H9 (cell line): ENCODE measurements around the gene RNPEPL1. TPM values are rescaled to one million over a fixed set of nuclear protein-coding genes. Genes with fewer than 3 reads are reported as not detected.

Source experiments
- DNase-seq: peaks from one replicate; pipeline ENCODE4 v3.0.0-alpha.2; 2017
- H2AFZ ChIP-seq: one replicate; pipeline ENCODE4 v1.6.1; 2013; ENCODE audit warnings: mild to moderate bottlenecking, low read length, control low read depth, moderate library complexity
- H2AK5ac ChIP-seq: 2 replicates; pipeline ENCODE4 v1.6.1; 2013; ENCODE audit warnings: low read length, control low read depth, mixed read lengths; ENCODE audit not compliant: insufficient read length
- H2BK120ac ChIP-seq: one replicate; pipeline ENCODE4 v1.6.1; 2013; ENCODE audit warnings: low read depth, mild to moderate bottlenecking, low read length, control low read depth, inconsistent platforms; ENCODE audit not compliant: poor library complexity, severe bottlenecking
- H2BK12ac ChIP-seq: 2 replicates; pipeline ENCODE4 v1.6.1; 2013; ENCODE audit warnings: low read length, control low read depth, mixed read lengths, low read depth; ENCODE audit not compliant: insufficient read length
- H2BK15ac ChIP-seq: 2 replicates; pipeline ENCODE4 v1.6.1; 2013; ENCODE audit warnings: low read depth, low read length, control low read depth
- H2BK20ac ChIP-seq: one replicate; pipeline ENCODE4 v1.6.1; 2013; ENCODE audit warnings: low read depth, mild to moderate bottlenecking, low read length, control low read depth, inconsistent platforms; ENCODE audit not compliant: poor library complexity, severe bottlenecking
- H2BK5ac ChIP-seq: 2 replicates; pipeline ENCODE4 v1.6.1; 2013; ENCODE audit warnings: low read length, control low read depth, mixed read lengths; ENCODE audit not compliant: insufficient read length
- H3K14ac ChIP-seq: 2 replicates; pipeline ENCODE4 v1.6.1; 2013; ENCODE audit warnings: low read length, control low read depth; ENCODE audit not compliant: insufficient read depth
- H3K18ac ChIP-seq: 2 replicates; pipeline ENCODE4 v1.6.1; 2013; ENCODE audit warnings: low read depth, mild to moderate bottlenecking, mixed read lengths, low read length, control low read depth; ENCODE audit not compliant: insufficient read length
- H3K23ac ChIP-seq: 2 replicates; pipeline ENCODE4 v1.6.1; 2013; ENCODE audit warnings: low read length, control low read depth, mixed read lengths, low read depth; ENCODE audit not compliant: insufficient read length
- H3K23me2 ChIP-seq: 2 replicates; pipeline ENCODE4 v1.6.1; 2013; ENCODE audit warnings: low read depth, mild to moderate bottlenecking, mixed read lengths, low read length, control low read depth; ENCODE audit not compliant: insufficient read length, poor library complexity, severe bottlenecking
- H3K27ac ChIP-seq: 2 replicates; pipeline ENCODE4 v1.5.1; 2013; ENCODE audit warnings: low read length, control low read depth, mixed read lengths, low read depth; ENCODE audit not compliant: insufficient read length
- H3K27me3 ChIP-seq: 2 replicates; pipeline ENCODE4 v1.6.1; 2013; ENCODE audit warnings: low read length, control low read depth, inconsistent platforms; ENCODE audit not compliant: insufficient read depth
- H3K4ac ChIP-seq: 2 replicates; pipeline ENCODE4 v1.6.1; 2013; ENCODE audit warnings: low read depth, mild to moderate bottlenecking, control low read depth, inconsistent platforms, low read length, moderate library complexity
- H3K4me1 ChIP-seq: 2 replicates; pipeline ENCODE4 v1.6.1; 2013; ENCODE audit warnings: low read length, control low read depth, inconsistent platforms; ENCODE audit not compliant: insufficient read depth
- H3K4me2 ChIP-seq: 2 replicates; pipeline ENCODE4 v1.6.1; 2013; ENCODE audit warnings: low read length, control low read depth, mixed read lengths; ENCODE audit not compliant: insufficient read length, insufficient read depth
- H3K56ac ChIP-seq: 2 replicates; pipeline ENCODE4 v1.6.1; 2013; ENCODE audit warnings: low read depth, mild to moderate bottlenecking, mixed read lengths, low read length, control low read depth; ENCODE audit not compliant: insufficient read length
- H3K79me1 ChIP-seq: 2 replicates; pipeline ENCODE4 v1.6.1; 2013; ENCODE audit warnings: low read depth, mild to moderate bottlenecking, moderate library complexity, low read length, control low read depth, inconsistent platforms; ENCODE audit not compliant: insufficient read depth, poor library complexity, severe bottlenecking
- H3K79me2 ChIP-seq: 2 replicates; pipeline ENCODE4 v1.6.1; 2013; ENCODE audit warnings: low read length, control low read depth, inconsistent platforms; ENCODE audit not compliant: insufficient read depth
- H3K9ac ChIP-seq: 2 replicates; pipeline ENCODE4 v1.6.1; 2013; ENCODE audit warnings: low read length, control low read depth, mixed read lengths; ENCODE audit not compliant: insufficient read length; ENCODE audit errors: extremely low read depth
- H3K9me3 ChIP-seq: one replicate; pipeline ENCODE4 v1.6.1; 2013; ENCODE audit warnings: low read depth, low read length, inconsistent platforms; ENCODE audit not compliant: control insufficient read depth
- H3T11ph ChIP-seq: one replicate; pipeline ENCODE4 v1.6.1; 2013; ENCODE audit warnings: mild to moderate bottlenecking, low read length, control low read depth, inconsistent platforms
- H4K20me1 ChIP-seq: one replicate; pipeline ENCODE4 v1.6.1; 2013; ENCODE audit not compliant: control insufficient read depth, insufficient read length, insufficient read depth
- H4K5ac ChIP-seq: 2 replicates; pipeline ENCODE4 v1.6.1; 2013; ENCODE audit warnings: low read depth, mild to moderate bottlenecking, mixed read lengths, low read length, control low read depth; ENCODE audit not compliant: insufficient read length
- H4K8ac ChIP-seq: replicated peaks from 2 replicates; pipeline ENCODE4 v1.6.1; 2013; ENCODE audit warnings: low read length, control low read depth, mixed read lengths, low read depth; ENCODE audit not compliant: insufficient read length
- H4K91ac ChIP-seq: 2 replicates; pipeline ENCODE4 v1.6.1; 2013; ENCODE audit warnings: low read depth, mild to moderate bottlenecking, moderate library complexity, mixed read lengths, low read length, control low read depth; ENCODE audit not compliant: insufficient read length
- H3K27ac Mint-ChIP-seq, 3 experiments: 2 replicates in 2 of 3; 3 replicates in 1 of 3; pipeline ENCODE4 v1.8.0; 2020 to 2021; ENCODE audit warnings: mixed read lengths in 3 of 3, mild to moderate bottlenecking in 1 of 3, moderate library complexity in 1 of 3
- H3K27me3 Mint-ChIP-seq: 2 replicates; pipeline ENCODE4 v1.8.0; 2021; ENCODE audit warnings: low read depth, mild to moderate bottlenecking, moderate library complexity, mixed read lengths
- H3K36me3 Mint-ChIP-seq, 3 experiments: 2 replicates in 2 of 3; 3 replicates in 1 of 3; pipeline ENCODE4 v1.8.0; 2020 to 2021; ENCODE audit warnings: low read depth in 3 of 3, mixed read lengths in 3 of 3; ENCODE audit not compliant: insufficient read depth in 1 of 3
- H3K4me1 Mint-ChIP-seq, 2 experiments: 2 replicates each; pipeline ENCODE4 v1.8.0; 2020; ENCODE audit warnings: mixed read lengths in 2 of 2
- H3K4me3 Mint-ChIP-seq, 2 experiments: 2 replicates in 1 of 2; 3 replicates in 1 of 2; pipeline ENCODE4 v1.8.0; 2020 to 2021; ENCODE audit warnings: mild to moderate bottlenecking in 2 of 2, mixed read lengths in 2 of 2, moderate library complexity in 1 of 2
- H3K9me3 Mint-ChIP-seq, 2 experiments: 2 replicates in 1 of 2; 3 replicates in 1 of 2; pipeline ENCODE4 v1.8.0; 2020; ENCODE audit warnings: mild to moderate bottlenecking in 2 of 2, mixed read lengths in 2 of 2, moderate library complexity in 1 of 2
- WGBS: extraction: QIAGEN DNeasy Blood & Tissue Kit; methylation state at CpG from one replicate; pipeline ENCODE4 v1.1.7; 2013; ENCODE audit warnings: missing lambda C conversion rate, low lambda C conversion rate, mixed read lengths; ENCODE audit not compliant: insufficient read length; ENCODE audit errors: extremely low coverage; 5-methylcytosine and 5-hydroxymethylcytosine counted together
- total RNA-seq: library from RNA; stranded (reverse); gene quantifications from 2 replicates; pipeline ENCODE4 v1.2.1, GENCODE V29; 2021
- TF ChIP-seq, protein P1 (sequence below): fragments of 200-600 bp; sonication (generic); conservative IDR thresholded peaks from 3 replicates; pipeline ENCODE4 v1.8.0; 2021; ENCODE audit warnings: antibody characterized with exemption, mild to moderate bottlenecking

RNPEPL1 gene
- total RNA-seq, 1 experiment from 2014 or later: 22.5 TPM

GRCh38 chr2:240623531-240624010 is 55.3 kb downstream of the RNPEPL1 start:
- Histone ChIP-seq H4K20me1 (no peaks in the 10 kb centered on the region), H3K27ac (no peak overlapping the region), H3K4me1 (no peaks in the 10 kb centered on the region), H4K8ac (no peak overlapping the region), H2BK20ac (no peak overlapping the region), H4K91ac (no peak overlapping the region), H2BK5ac (no peak overlapping the region), H2BK12ac (no peak overlapping the region), H2BK120ac (no peak overlapping the region), H2AFZ (no peak overlapping the region), H2AK5ac (no peak overlapping the region), H3K9me3 (no peaks in the 10 kb centered on the region), H3K4me2 (no peak overlapping the region), H3K27me3 (no peaks in the 10 kb centered on the region), H3K79me2 (no peaks in the 10 kb centered on the region), H3K4ac (no peak overlapping the region), H3K79me1 (no peaks in the 10 kb centered on the region), H4K5ac (no peak overlapping the region), H3K56ac (no peak overlapping the region), H2BK15ac (no peak overlapping the region), H3K23me2 (no peaks in the 10 kb centered on the region), H3K9ac (no peak overlapping the region), H3K18ac (no peak overlapping the region), H3T11ph (no peak overlapping the region), H3K14ac (no peak overlapping the region), H3K23ac (no peak overlapping the region)
- Mint-ChIP-seq H3K36me3 (peaks cover 0 to 5% (median 3%) of the 10 kb centered on the region in 3 experiments; a peak in 2 of 7 replicates), H3K9me3 (peaks cover 7 to 12% of the 10 kb centered on the region in 2 experiments), H3K27me3 (peaks cover 3% of the 10 kb centered on the region; the same call in 1 of the 2 replicates), H3K27ac (no peak overlapping the region), H3K4me1 (peaks cover 0 to 16% of the 10 kb centered on the region in 2 experiments; a peak in 2 of 4 replicates), H3K4me3 (no peak overlapping the region)
- TF ChIP-seq, protein P1, sequence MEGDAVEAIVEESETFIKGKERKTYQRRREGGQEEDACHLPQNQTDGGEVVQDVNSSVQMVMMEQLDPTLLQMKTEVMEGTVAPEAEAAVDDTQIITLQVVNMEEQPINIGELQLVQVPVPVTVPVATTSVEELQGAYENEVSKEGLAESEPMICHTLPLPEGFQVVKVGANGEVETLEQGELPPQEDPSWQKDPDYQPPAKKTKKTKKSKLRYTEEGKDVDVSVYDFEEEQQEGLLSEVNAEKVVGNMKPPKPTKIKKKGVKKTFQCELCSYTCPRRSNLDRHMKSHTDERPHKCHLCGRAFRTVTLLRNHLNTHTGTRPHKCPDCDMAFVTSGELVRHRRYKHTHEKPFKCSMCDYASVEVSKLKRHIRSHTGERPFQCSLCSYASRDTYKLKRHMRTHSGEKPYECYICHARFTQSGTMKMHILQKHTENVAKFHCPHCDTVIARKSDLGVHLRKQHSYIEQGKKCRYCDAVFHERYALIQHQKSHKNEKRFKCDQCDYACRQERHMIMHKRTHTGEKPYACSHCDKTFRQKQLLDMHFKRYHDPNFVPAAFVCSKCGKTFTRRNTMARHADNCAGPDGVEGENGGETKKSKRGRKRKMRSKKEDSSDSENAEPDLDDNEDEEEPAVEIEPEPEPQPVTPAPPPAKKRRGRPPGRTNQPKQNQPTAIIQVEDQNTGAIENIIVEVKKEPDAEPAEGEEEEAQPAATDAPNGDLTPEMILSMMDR: no peak
- no peak for DNase-seq
- WGBS: no CpG with 5 or more reads among the region's 10 CpGs
